ENCODE results near the gene PLEKHB1.

Gene PLEKHB1

DNA sequence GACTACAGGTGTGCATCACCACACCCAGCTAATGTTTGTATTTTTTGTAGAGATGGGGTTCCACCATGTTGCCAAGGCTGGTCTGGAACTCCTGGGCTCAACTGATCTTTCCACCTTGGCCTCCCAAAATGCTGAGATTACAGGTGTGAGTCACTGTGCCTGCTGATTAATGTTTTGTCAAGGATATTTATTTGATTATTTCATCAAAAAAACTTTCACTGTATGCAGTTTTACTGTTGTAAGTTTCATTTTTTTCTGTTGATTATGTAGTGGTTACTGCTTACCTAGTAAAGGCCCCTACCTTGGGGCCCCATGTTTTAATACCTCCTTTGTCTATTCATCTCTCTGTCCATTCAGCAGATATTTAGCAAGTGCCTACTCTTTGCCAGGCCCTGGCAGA is 31.8 kb upstream of the PLEKHB1 start:
- H3K27ac ChIP-seq = no peak overlapping the region
- H3K4me3 ChIP-seq = no peak overlapping the region
- no peak for DNase-seq
- H3K27me3 ChIP-seq = peaks cover 0 to 4% of the 10 kb centered on the region in 2 donors
- intact Hi-C loops (cut with DNase I; ENCODE audit: low total_unique reads) = no loop called here
- TF ChIP-seq, protein P1, sequence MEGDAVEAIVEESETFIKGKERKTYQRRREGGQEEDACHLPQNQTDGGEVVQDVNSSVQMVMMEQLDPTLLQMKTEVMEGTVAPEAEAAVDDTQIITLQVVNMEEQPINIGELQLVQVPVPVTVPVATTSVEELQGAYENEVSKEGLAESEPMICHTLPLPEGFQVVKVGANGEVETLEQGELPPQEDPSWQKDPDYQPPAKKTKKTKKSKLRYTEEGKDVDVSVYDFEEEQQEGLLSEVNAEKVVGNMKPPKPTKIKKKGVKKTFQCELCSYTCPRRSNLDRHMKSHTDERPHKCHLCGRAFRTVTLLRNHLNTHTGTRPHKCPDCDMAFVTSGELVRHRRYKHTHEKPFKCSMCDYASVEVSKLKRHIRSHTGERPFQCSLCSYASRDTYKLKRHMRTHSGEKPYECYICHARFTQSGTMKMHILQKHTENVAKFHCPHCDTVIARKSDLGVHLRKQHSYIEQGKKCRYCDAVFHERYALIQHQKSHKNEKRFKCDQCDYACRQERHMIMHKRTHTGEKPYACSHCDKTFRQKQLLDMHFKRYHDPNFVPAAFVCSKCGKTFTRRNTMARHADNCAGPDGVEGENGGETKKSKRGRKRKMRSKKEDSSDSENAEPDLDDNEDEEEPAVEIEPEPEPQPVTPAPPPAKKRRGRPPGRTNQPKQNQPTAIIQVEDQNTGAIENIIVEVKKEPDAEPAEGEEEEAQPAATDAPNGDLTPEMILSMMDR (IDR thresholded peaks at IDR 0.05) = no peak
- H3K9me3 ChIP-seq = no peaks in the 10 kb centered on the region
- no peaks in the 10 kb centered on the region for H3K36me3 ChIP-seq
- H3K4me1 ChIP-seq = no peaks in the 10 kb centered on the region

DNA sequence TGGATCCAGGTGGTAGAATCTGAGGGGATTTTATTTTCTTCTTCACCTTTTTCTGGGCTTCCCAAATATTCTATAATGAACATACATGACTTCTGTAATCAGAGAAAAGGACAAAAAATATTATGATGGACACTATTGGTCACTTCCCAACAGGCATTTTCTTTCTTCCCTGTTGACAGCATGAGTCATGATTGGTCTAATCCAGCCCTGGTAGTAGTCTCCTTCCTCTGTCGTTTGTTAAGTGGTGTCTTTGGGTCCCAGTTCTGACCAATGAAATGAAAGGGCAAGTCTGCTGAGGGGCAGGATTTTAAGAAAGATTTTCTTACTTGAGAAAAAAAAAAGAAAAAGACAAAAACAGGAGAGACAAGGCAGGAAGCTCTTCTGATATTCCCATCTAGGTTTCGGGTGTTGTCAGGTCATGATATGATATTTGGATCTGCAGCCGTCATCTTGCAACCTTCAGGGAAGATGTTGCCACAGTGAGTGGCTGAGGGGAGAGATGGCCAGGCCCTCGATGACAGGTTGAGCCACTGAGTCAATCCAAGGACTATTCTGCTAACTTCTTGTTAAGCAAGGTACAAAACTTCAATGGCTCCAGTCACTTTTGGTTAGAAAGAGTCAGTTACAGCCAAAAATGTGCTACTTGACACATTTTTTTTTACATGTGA is 23.3 kb upstream of the PLEKHB1 start:
- no peak overlapping the region for H3K27ac ChIP-seq
- H3K4me1 ChIP-seq = peaks cover 0 to 5% (median 5%) of the 10 kb centered on the region in 4 donors
- intact Hi-C loops (cut with DNase I; ENCODE audit: low total_unique reads) = no loop called here
- no peak overlapping the region for H3K4me3 ChIP-seq
- peaks cover 0 to 33% of the 10 kb centered on the region in 2 donors for H3K27me3 ChIP-seq
- H3K36me3 ChIP-seq = no peaks in the 10 kb centered on the region
- DNase-seq = no peak
- no peaks in the 10 kb centered on the region for H3K9me3 ChIP-seq
- TF ChIP-seq, protein P1 (IDR thresholded peaks at IDR 0.05) = no peak

DNA sequence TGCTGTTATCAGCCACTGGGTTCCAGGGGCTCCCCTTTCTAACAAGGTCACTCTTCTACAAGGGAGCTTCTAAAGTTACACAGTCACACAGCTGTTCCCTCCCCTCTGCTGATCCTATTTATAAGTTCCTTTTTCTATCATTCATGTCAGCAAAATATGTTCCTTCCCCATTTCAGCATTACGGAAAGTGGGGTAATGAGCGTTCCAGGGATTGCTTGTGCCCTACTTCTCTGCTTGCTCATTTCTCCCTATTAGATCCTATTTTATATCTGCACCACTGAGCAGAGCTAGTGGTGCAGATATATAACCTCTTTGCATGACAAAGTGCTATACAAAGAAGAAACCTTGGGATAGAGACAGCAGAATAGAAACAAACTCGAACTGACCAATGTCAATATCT is 22.7 kb upstream of the PLEKHB1 start:
- intact Hi-C loops (cut with DNase I; ENCODE audit: low total_unique reads) = no loop called here
- no peak for DNase-seq
- TF ChIP-seq, protein P1 (IDR thresholded peaks at IDR 0.05) = no peak

DNA sequence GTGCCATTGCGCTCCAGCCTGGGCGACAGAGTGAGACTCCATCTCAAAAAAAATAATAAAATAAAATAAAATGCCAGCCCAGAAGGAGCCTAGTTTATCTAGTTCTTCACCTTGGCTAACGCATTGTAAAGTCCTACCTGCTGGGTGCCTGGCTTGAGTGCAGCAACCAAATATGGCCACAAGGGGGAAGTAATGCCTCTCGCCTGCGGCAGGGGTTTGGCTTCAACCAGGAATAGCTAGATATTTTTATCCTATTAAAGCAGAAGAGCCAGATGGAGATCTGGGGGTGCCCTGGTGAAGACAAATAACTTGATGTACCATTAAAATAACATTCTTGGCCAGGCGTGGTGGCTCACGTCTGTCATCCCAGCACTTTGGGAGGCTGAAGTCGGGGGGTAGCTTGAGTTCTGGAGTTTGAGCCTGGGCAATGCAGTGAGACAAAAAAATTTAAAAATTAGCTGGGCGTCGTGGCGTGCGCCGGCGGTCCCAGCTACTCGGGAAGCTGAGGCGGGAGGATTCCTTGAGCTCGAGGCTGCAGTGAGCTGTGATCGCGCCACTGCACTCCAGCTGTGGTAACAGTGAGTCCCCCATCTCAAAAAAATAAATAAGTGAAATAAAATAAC is 20.6 kb upstream of the PLEKHB1 start:
- H3K4me3 ChIP-seq = peak overlapping the region in 1 of 2 donors; percentile 21
- peaks cover 0 to 5% (median 5%) of the 10 kb centered on the region in 4 donors for H3K4me1 ChIP-seq
- TF ChIP-seq, protein P1 (IDR thresholded peaks at IDR 0.05) = peak; percentile 73 to 92
- intact Hi-C loops (cut with DNase I; ENCODE audit: low total_unique reads) = loop anchor here (5.0 kb wide), 1 partner anchor 36 kb away; no protein-coding TSS in a partner anchor
- no peak overlapping the region for H3K27ac ChIP-seq
- peaks cover 0 to 21% of the 10 kb centered on the region in 2 donors for H3K27me3 ChIP-seq
- H3K9me3 ChIP-seq = no peaks in the 10 kb centered on the region
- peak; percentile 59 to 84 for DNase-seq
- H3K36me3 ChIP-seq = no peaks in the 10 kb centered on the region

More for the DNA sequence above, 22.7 kb upstream of the PLEKHB1 start:
- Histone ChIP-seq H3K27me3 (peaks cover 0 to 33% of the 10 kb centered on the region in 2 donors), H3K27ac (no peak overlapping the region), H3K4me1 (peaks cover 0 to 5% (median 5%) of the 10 kb centered on the region in 4 donors), H3K4me3 (no peak overlapping the region), H3K36me3 (no peaks in the 10 kb centered on the region), H3K9me3 (no peaks in the 10 kb centered on the region)

DNA sequence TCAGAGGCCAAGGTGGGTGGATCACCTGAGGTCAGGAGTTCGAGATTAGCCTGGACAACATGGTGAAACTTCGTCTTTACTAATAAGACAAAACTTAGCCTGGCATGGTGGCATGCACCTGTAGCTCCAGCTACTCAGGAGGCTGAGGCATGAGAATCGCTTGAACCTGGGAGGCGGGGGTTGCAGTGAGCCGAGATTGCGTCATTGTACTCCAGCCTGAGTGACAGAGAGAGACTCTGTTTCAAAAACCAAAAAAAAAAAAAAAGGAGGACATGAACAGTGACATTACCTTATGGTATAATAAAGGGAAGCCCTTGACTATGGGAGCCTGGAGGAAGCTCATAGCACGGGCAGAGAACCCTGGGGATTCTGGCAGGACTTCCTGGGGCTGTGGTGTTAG is 16.5 kb upstream of the PLEKHB1 start:
- Histone ChIP-seq H3K27ac (no peak overlapping the region), H3K4me3 (no peak overlapping the region), H3K4me1 (peaks cover 0 to 5% (median 5%) of the 10 kb centered on the region in 4 donors), H3K9me3 (no peaks in the 10 kb centered on the region), H3K36me3 (no peaks in the 10 kb centered on the region), H3K27me3 (peaks cover 0 to 10% of the 10 kb centered on the region in 2 donors)
- DNase-seq = no peak
- intact Hi-C loops (cut with DNase I; ENCODE audit: low total_unique reads) = loop anchor here (5.0 kb wide), 1 partner anchor 32 kb away; no protein-coding TSS in a partner anchor
- TF ChIP-seq, protein P1 (IDR thresholded peaks at IDR 0.05) = no peak
